Fibroblast of gingiva (primary cell): Measurements from ENCODE around the gene BMPR1A.

Experiments
- DNase-seq: peaks from one replicate; pipeline ENCODE4 v3.0.0-alpha.2; 2011; ENCODE audit warnings: low read depth

Gene BMPR1A

DNA sequence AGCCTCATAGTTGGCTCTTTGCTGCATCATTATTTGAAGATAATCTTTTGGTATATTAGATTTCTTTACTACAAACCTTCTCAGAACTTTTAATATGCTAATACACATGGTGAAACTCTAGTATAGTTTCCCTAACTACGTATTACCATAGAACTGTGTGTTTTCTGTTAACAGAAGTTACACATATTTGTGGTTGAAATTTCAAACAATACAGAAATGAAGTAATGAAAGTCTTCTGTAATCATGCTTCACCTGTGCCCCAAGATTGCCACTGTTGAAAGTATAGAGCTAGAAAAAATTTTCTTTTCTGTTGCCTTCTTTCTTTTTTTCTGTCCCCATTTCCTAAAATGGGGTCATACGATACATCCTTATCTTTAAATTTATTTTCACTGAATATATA, 9.1 kb downstream of the BMPR1A start:
- no peak for DNase-seq

DNA sequence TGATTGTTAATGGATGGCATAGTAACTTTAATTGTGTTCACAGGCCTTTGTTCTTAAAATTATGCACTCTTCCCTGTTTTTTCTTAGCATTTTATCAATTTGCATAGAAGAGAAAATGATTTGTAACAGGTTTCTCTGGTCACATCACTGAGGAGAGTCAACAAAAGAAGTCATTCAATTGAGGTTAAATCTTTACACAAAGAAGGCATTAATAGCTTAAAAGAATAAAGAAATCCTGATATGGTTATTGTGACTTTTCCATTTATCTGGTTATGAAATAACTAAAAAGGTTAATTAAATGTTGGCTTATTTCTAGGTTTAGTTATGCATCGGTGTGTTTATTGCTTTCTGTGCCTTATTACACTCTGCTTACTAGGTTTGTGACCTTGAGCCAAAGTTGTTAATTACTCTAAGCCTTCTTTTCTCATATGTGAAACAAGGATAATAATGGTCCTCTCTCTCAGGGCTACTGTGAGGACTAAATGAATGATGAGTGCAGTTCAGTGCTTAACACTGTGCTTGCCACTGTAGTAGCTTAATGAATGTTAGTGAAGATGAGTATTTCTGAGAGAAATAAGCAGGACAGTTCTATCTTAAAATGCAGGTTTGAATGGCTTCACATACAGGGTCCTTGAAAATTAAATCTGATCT, 12.1 kb downstream of the BMPR1A start:
- DNase-seq, result no peak

DNA sequence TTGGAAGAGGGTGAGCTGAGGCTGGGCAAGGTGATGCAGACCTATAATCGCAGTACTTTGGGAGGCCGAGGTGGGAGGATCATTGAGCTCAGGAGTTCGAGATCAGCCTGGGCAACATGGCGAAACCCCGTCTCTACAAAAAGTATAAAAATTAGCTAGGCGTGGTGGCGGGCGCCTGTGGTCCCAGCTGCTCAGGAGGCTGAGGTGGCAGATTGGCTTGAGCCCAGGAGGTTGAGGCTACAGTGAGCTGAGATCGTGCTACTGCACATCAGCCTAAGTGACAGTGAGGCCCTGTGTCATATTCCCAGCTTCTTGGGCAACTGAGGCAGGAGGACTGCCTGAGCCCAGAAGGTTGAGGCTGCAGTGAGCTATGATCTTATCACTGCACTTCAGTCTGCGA, 13.6 kb downstream of the BMPR1A start:
- no peak for DNase-seq

DNA sequence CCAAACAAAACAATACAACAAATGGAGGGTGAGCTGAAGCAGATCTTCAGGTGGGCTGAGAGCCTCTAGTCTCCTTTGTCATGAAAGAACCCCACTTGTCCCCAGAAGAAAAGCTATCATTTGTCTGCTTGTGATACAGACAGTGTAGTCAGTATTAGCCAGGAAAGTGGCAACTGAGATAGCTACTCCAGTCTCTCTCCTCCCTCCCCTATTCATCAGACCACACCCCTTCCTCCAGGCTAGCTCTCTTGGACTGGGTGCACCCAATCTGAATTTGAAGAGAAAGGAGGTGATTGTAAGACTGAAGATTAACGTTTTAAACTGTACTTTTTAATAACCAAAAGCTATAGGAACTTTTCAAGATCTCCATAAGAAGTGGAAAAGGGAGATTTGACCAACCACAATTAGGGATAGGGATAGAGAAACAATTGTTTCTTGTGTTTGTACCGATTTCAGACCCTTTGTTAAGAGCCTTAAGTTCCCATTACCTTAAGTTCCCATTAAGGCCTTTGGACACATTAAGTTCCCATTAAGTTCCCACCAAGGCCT, 14.1 kb downstream of the BMPR1A start:
- no peak for DNase-seq

DNA sequence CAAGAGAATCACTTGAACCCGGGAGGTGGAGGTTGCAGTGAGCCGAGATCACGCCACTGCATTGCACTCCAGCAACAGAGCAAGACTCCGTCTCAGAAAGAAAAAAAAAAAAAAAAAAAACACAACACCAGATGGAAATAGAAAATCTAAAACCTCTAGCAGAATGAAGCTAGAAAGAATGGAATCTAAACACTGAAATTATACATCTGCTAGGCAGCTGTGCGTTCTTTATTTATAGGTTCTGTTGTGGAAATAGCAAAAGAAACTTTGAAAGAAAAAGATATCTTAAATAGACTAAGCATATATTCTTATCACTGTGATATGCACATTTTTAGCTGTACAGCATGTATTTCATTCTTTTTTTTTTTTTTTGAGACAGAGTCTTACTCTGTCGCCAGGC, 17.1 kb downstream of the BMPR1A start:
- DNase-seq, result peak; percentile 19

DNA sequence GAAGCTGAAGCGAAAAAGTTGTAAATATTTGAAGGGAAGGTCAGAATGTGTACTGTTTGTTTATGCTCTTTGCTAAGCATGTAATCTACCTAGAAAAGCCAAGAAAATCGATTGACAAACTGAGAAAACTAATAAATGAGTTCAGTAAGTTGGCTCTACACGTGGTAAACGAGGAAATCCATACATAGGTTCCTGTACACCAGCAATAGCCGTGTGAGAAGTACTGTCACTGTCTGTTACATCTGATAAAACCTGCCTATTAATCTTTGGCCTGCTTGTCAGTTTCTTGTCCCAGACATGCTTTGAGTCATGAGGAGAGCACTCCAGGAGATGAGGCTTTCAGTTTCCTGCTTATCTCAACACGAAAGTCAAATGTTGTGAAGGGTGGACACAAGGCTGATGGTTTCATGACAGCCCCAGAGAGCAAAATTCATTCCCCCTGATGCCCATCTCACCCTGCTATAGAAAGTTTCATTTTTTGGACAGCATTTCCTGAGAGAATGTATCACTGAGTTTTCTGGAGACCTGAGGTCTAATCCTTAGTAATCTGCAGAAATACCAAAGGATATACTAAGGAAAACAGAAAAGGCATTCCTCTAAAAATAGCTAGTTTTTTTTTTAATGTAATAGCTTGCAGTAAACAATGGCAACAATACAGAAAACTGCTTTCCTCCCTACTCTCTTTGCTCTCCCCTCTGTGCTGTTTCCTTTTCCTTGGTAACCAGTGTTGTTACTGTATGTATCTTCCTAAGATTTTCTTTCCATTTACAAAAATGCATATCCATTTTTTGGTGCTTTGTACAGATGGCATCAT, 18.8 kb downstream of the BMPR1A start:
- peak; percentile 44 for DNase-seq

DNA sequence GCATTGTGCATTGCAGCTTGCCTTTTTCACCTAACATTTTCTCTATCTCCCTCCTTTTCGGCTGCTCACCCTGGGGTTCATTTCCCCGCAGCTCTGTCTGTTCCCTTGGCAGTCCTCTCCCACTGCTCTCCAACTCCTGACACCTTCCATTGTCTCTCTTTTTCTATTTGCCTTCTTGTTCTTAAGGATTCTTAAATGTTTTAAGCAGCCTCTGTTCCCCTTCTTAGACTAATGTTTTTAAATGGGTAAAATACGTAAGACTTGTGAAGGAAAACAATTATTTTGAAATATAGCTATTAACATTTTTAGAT, 19.4 kb downstream of the BMPR1A start:
- no peak for DNase-seq

DNA sequence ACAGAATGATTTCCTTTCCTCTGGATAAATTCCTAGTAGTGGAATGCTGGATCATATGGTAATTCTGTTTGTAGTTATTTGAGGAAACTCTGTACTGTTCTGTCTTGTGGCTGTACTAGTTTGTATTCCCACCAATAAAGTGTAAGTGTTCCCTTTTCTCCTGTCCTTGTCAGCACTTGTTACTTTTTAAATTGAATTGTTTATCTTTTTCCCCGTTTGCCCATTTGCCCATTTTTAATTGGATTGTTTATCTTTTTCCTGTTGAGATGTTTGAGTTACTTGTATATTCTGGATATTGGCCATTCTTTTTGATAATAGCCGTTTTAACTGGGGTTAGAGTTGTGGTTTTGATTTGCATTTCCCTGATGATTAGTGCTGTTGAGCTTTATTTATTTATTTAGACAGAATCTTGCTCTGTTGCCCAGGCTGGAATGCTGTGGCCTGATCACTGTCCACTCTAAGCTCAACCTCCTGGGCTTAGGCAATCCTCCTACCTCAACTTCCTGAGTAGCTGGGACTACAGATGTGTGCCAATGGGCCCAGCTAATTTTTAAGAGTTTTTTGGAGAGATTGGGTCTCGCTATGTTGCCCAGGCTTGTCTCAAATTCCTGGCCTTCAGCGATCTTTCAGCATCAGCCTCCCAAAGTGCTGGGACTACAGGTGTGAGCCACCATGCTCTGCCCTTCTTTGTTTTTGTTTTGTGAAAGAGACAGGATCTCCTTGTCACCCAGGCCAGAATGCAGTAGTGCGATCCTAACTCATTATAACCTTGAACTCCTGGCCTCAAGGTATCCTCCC, 23.0 kb downstream of the BMPR1A start:
- peak; percentile 92 for DNase-seq

DNA sequence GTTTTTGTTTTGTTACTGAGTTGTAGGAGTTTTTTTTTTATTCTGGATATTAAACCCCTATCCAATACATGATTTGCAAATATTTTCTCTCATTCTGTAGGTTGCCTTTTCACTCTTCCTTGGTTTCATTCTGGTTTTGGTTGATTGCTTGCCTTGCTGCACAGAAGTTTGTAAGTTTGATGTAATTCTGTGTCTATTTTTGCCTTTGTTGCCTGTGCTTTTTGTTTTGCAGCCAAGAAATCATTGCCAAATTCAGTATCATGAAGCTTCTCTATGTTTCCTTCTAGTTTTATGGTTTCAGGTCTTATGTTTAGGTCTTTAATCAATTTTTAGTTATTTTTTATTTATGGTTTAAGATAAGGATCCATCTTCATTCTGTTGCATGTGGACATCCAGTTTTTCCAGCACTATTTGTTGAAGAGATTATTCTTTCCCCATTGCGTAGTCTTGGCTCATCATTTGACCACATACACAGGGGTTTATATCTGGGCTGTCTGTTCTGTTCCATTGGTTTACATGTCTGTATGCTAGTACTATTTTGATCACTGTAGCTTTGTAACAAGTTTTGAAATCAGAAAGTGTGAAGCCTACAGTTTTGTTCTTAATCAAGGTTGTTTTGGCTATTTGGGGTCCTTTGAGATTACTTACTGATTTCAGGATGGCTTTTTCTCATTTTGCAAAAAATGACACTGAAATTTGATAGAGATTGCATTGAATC, 26.4 kb downstream of the BMPR1A start:
- DNase-seq, result peak; percentile 42

DNA sequence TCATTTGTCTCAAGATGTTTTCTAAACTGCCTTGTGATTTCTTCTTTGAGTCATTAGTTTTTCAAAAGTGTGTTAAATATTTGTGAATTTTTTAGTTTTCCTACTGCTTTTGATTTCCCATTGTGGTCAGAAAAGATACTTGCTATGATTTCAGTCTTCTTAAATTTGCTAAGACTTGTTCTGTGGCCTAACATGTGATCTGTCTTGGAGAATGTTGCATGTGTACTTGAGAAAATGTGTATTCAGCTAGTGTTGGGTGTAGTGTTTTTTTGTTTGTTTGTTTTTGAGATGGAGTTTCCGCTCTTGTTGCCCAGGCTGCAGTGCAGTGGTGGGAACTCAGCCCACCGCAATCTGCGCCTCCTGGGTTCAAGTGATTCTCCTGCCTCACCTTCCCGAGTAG, 28.6 kb downstream of the BMPR1A start:
- peak; percentile 52 for DNase-seq

DNA sequence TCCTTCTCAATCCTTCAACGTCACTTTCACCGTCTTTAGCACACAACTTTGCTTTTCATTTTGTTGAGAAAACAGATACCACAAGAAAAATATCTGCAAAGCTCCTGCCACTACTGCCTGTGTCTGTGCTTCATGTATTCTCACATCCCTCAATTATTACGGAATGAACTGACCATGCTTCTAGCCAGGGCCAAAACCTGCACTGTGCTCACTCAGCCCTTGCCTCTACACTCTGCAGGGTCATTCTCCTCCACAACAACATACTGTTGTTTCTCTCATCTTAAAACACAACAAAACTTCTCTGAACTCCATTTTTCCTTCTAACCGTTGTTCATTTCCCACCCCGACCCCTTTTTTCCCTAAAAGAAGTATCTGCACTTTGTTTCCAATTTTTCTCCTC, 29.5 kb downstream of the BMPR1A start:
- DNase-seq, result no peak

DNA sequence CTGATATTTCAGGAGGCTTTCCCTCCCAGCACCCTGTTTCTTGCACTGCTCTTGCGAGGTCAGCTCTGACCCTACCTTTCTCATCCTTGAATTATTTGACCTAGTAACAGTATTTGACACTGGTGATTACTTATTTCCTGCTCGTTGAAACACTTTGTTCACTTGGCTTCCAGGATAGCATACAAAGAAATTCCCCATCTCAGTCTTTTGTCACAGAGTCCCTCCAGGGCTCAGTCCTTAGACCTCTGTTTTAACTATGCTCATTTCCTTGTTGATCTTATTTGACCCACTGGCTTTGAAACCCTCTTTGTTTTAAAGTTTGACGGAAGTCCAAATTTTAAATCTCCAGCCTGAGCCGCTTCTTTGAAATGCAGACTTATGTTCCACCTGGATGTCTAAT, 29.9 kb downstream of the BMPR1A start:
- no peak for DNase-seq

DNA sequence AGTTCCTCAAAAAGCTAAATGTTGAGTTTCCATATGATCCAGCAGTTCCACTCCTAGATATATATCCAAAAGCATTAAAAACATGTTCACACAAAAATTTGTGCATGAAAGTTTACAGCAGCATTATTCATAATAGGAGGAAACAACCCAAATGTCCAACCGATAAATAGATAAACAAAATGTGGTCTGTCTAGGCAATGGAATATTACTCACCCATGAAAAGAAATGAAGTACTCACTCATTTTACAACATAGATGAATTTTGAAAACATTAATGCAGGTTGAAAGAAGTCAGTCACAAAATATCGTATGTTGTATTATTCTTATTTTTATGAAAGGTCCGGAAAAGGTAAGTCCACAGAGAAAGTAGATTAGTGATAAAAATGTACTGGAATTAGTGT, 34.0 kb downstream of the BMPR1A start:
- no peak for DNase-seq

DNA sequence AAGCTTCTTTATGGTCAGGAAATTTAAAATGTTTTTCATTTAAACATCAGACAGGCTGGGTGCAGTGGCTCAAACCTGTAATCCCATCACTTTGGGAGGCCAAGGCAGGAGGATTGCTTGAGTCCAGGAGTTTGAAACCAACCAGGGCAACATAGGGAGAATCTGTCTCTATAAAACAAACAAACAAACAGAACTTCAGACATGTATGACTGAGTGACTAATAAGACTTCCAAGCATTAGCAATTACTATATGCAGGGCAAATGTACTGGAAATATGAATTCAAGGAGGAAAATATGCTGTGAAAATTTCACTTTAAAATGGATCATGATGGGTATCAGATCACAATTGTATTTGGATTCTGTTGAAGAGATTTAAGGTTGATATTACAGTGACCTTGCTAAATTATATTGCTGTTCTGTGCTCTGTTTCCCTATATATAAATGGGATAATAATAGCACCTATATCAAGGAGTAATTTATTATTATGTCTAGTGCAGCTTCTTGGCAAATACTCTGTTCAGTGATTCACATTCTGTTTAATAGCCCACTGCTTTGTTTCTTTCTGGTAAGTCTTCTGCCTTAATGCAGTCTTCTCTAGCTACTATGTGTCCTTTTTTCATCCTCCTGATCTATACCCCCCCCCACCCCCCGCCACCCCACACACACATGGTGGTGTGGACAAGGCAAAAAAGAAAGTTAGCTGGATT, 36.2 kb downstream of the BMPR1A start:
- DNase-seq, result no peak

DNA sequence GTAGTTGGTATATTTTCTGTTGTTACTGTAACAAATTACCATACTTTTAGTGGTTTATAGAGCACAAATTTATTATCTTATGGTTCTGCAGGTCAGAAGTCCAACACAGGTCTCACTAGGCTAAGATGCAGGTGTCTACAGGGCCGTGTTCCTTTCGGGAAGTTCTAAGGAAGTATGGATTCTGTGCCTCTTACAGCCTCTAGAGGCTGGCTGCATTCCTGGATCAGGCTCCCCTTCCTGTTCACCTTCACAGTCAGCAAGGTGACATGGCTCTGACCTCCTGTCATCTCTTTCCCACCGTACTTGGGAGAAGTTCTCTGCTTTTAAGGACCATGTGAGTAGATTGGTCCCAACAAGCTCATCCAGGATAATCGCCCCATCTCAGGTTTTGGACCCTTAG, 37.3 kb downstream of the BMPR1A start:
- no peak for DNase-seq

DNA sequence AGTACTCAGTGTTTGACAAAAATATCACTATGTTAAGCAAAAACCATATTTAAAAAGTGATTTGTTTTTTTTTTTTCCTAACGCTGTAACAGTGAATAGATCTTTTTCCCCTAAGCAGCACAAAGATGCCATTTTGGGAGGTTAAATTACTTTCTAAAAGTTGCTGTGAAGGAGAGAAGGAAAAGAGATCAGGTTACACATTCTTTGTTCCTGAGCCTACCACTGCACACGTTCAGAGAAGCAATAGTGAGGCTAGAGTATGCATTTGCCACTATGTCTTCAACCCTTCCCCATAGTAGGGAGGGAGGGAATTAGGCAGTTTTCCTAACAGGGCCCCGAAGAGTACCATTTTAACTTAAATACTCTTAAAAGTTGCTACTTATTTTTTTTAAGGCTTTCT, 38.9 kb downstream of the BMPR1A start:
- peak; percentile 59 for DNase-seq

DNA sequence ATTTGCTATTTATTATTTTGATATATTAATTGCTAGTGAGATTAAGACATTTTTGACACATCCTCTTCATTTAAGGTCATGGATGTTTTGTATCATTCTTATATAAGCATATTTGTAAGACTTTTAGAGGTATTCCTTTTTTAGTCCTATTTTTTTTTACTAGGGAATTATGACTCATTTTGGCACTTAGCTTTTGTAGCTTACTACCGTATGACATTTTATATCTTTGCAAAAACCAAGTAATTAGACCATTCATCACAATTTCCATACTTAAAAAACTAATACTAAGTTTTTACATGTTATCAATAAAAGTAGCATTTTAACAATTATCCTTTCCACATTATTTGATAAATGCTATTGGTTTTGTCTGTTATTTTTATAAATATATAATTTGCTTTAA, 41.6 kb downstream of the BMPR1A start:
- DNase-seq, result no peak

DNA sequence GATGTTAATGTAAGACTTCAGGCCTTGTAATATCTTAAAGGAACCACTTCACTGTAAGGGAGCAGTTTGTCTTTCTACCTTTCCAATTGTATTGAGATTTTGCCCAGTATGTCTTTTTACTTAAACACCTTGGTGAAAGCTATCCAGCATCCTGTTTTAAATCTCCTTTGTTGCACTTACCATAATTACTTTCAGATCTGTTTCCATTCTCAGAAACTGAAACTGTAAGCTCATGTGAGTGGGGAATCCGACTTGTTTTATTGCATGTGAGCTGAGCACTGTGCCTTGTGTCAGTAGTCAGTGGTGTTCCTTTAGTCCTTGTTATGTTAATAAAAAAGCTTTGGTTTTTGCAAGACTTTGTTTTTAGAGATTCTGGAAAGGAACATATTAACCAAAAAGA, 42.2 kb downstream of the BMPR1A start:
- DNase-seq, result peak; percentile 67

DNA sequence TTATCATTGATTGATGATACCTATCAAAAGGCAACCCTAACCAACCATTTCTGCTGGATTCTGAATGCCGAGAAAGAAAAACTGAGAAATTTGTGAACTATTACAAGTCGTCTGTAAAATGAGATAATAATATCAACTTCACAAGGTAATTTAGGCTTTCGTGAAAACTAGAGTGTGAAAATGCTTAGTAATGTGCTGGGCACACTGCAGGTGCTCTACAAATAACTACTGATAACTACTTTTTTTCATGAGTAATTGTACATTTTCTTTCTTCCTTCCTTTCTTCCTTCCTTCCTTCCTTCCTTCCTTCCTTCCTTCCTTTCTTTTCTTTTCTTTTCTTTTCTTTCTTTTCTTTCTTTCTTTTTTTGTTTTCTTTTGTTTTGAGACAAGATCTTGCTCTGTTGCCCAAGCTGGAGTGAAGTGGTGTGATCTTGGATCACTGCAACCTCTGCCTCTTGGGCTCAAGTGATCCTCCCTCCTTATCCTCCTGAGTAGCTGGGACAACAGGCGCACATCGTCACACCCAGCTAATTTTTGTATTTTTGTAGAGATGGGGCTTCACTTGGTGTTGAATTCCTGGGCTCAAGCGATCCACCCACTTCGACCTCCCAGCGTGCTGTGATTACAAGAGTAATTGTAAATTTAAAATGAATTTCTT, 42.9 kb downstream of the BMPR1A start:
- no peak for DNase-seq

DNA sequence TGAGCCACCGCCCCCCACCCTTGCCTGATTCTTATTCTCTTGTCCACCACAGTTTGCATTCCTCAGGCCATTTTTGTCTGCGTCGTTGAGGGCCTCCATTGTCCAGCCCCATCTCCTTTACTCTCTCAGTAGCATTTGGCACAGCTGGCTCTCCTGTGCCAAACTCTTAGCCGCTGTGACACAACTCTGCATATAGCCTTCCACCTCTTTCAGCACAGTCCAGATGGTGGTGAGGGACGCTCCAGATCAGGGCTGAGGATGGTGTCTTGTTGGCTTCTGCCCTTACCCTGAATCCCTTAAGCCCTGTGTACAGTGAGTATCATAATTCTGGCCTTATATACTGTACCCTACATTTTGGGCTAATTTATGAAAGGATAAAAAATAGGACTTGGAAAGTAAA, 45.6 kb downstream of the BMPR1A start:
- no peak for DNase-seq

DNA sequence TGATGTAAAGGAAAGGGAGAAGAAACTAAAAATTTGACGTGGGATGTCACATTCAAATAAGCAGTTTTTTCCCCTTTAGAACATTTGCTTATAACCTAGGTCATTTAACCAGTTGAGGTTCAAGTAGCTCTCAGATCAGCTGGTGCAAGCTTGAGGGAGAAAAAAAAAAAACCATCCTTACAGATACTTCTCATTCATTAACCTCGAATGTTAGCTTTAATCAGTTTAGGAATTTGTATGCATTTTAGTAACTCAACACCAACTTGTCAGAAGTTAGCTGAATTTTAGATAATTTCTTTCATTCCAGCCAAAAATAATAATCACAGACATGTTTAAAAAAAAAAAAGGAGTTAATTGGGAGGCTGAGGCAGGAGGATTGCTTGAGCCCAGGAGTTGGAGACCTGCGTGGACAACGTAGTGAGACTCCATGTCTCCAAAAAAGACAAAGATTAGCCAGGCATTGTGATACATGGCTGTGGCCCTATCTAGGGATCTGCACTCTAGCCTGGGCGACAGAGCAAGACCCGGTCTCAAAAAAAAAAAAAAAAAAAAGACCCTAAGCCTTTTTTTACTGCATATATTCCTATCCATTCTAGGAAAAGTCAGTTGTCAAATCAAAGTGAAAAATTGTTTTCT, 46.2 kb downstream of the BMPR1A start:
- no peak for DNase-seq
